GM19035 (cell line): ENCODE data around the gene C1QTNF12.

ENCODE experiments used
- ATAC-seq: cut with Tn5 transposase; IDR thresholded peaks from one replicate; pipeline ENCODE4 v1.9.1; 2021; ENCODE audit not compliant: unreplicated experiment

The C1QTNF12 gene

DNA sequence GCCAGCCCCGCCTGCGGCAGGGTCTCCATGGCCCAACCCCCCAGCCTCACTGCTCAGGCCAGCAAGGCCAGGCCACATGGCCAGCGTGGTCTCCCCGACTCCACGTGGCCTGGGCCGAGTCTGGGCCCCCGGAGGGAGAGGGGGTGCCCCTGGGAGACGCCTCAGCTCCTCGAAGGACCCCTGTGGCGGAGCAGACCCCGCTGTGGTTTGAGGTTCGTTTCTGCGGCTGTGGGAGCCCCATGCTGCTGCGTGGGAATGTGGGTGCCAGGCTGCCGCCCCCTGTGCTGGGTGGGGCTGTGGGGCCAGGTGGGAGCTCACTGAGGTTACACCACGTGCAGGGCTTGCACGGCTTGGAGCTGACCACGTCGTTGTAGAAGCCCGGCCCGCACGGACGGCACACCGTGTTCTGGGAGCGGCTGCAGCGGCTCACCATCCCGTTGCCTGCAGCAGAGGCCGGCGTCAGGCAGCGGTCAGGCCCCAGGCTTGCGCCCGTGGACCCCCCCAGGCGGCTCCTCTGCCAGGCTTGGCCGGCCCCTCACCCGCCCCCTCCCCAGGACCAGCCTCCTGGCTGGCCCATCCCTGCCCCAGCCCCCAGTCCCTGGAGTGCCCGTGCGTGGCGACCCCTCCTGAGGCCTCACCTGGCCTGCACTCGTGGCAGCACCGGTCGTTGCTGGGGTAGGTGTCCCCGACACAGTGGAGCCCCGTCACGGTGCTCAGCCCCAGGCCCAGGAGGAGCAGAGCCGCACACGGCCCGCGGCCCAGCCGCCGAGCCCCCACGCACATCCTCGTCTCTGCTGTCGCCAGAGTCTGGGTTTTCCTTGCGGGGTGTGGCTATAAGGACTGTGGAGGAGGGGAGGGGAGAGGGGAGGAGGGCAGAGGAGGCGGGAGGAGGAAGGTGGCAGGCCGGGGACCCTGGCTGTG is 32.9 kb downstream of the C1QTNF12 start, which contains the start of gene TNFRSF4:
TNFRSF4 (minus strand) TSS at position 809 of the 921 bp plus-strand sequence; CDS start at position 783, 26 bp downstream.
- no peak for ATAC-seq

DNA sequence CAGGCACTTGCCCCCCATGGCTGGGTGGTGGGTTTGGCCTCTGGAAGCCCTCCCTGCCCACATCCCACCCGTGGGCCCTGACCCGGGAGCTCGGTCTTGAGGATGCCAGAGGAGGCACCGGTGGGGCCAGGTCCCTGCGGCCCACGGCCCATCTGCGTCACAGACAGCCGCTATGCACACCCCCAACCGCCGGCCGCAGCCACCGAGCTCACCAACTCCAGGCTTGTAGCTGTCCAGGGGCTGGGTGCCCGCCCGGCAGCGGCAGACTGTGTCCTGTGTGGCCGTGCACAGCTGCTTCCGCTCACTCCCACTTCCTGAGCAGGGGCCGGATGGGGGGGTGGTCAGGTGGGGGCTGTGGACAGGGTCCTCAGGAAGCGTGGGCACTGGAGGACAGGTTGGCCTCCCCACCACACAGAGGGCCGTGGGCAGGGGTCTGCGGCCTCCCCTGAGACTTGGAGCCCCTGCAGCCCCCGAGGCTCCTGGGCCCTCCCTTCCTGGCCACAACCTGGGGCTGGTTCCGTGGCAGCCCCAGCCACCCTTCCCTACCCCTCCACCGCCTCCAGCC is 33.7 kb downstream of the C1QTNF12 start:
- ATAC-seq, result no peak

DNA sequence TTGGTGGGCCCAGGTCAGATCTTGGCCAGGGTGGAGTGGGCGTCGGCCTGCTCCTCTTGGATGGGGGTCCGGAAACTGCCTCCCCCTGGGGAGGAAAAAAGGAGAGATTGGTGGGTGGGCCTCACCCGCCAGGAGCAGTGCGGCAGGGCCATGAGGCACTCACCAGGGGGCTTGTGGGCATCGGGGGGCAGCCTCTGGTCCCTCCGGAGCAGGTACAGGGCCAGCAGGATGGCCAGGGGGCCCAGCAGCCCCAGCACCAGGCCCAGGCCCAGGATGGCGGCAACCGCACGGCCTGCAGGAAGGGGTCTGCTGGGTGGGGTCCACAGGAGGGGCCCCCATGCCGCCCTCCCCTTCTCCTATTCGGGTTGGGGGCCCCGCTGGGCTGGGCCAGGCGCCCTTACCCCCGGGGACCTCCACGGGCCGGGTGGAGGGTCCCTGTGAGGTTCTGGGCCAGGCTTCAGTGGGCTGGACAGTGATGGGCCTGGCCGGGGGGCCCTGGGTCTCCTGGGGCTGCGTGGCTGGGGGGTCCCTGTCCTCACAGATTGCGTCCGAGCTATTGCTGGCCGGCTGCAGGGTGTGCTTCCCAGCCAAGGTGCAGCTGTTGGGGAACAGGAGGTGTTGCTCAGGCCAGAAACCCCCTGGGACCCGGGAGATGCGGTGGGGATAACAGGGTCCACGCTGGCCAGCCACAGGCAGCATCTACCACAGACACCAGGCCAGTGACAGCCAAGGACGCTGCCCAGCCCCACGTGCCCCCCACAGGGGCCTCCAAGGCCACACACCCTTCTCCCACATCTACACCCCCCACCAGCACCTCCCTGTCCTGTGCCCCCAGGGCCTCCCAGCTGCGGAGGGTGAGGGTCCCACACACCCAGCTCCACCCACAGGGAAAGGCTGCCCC is 34.7 kb downstream of the C1QTNF12 start:
- no peak for ATAC-seq

DNA sequence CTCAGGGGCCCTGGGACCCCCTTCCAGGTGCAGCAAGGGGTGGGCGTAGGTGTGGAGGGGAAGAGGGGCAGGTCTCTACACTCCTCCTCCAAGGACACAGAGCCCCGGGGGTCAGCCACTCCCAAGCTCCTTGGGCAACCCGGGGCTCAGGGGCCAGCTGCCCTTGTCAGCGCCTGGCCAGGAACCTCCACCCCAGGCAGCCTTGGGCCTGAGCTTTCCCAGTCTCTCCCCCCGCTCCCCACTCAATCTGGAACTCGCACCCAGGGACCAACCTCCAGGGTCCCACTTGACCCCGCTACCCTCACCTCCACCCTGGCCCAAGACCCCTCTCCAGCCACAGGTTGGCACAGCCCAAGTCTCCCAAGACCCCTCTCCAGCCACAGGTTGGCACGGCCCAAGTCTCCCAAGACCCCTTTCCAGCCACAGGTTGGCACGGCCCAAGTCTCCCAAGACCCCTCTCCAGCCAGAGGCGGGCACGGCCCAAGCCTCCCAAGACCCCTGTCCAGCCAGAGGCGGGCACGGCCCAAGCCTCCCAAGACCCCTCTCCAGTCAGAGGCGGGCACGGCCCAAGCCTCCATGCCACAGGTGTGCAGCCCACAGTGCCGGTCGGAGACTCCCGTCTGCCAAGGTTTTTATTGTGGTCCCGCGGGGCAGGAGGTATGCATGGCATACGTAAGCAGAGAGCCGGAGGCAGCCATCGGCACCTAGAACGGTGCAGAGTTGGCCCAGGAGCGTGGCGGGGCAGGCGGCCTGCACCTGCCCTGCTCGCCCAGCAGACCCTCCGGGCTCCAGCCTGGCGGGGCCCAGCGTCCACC is 35.6 kb downstream of the C1QTNF12 start:
- ATAC-seq, result no peak

- ATAC-seq, result no peak
Measured at GRCh38 chr1:1208713-1209433, 37.6 kb downstream of the C1QTNF12 start.

GRCh38 chr1:1207571-1207892 is 39.0 kb downstream of the C1QTNF12 start:
- ATAC-seq, result no peak

GRCh38 chr1:1206966-1207531 is 39.5 kb downstream of the C1QTNF12 start:
- ATAC-seq, result no peak

DNA sequence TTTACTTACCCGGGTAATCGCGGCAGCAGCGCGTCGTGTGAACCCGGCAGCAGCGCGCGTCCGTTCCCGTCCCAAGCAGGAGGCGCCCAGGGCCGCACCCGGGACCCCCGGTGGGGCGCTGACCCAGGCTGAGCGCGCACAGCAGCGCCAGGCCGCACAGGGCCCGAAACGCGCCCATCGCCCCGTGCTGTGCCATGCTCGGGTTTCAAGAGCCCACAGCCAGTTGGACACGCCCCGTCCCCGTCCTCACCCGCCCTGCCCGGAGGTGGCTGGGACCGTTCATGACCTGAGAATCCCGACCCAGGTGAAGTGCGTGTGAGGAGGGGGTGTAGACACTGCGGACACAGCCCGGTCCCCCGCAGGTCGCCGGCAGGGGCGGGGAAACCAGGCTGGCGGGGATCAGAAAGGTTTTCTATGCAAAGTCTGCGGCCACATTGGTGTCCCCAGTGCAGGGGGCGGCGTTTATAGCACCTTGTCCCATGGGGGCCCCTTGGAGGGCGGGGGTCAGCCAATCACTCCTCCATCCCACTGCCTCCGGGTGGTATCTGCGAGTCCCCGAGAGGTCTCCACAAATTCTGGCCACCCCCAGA is 40.1 kb downstream of the C1QTNF12 start, which contains the start of gene TNFRSF18:
TNFRSF18 (minus strand) TSS at position 217 of the 590 bp plus-strand sequence; CDS start at position 196, 21 bp downstream.
- ATAC-seq, result no peak

DNA sequence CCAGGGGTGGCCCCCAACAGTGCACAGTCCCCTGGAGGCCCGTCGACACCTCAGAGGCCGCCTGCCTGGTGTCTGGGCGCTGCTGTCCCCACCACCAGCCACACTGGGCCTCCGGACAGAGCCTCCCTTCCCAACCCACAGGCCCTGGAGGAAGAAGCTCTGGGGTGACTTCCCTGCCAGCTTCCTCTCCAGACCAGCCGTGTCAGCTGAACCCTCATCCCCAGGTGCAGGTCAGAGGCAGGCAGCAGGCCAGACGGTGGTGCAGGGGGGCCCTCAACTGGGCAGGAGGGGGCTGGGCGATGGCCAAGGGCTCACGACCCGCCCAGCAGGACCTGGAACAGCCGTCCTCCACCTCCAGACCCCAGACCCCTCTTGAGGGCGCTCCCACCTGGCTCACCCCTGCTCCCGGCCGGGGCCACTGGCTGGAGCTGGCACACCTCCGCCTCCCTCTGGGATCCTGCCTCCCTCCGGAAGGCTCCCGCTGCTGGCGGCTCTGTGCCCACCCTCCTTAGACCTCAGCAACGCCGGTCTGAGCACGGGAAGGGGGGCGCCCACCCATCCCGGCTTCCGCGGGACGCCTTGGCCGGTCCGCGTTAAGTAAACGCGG is 40.6 kb downstream of the C1QTNF12 start:
- ATAC-seq, result no peak

DNA sequence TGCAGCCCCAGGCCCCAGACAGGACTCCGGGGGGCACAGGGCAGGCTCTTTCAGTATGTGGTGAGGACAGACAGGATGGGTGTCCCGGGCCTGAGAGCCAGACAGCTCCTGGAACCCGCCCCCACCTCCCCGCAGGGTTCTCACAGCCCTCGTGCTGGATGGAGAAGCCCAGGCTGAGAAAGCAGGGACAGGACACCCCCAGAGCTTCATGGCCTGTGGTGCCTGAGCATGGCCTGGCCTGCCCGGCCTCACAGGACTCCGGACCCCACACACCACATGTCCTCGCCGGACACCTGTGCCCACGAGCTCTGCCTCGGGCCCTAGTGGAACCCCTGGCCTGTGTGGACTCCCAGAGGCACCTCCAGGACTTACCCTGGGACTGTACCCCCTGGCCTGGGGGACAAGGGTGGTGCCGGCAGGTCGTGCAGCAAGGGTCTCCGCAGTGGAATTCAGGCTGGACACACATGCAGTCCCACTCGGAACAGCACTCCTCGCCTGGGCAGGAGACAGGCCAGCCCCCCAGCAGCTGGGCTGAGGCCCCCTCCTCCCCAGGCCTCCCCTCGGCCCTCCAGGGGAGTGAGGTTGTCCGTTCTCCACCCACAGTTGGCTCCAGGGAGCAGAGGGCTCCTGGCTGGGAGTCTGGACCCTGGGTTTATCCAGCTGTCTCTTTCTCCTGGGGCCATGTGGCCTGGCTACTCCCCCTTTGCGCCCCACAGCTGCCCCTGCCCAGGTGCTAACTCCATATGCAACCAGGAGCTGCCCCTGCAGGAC is 41.3 kb downstream of the C1QTNF12 start:
- no peak for ATAC-seq

DNA sequence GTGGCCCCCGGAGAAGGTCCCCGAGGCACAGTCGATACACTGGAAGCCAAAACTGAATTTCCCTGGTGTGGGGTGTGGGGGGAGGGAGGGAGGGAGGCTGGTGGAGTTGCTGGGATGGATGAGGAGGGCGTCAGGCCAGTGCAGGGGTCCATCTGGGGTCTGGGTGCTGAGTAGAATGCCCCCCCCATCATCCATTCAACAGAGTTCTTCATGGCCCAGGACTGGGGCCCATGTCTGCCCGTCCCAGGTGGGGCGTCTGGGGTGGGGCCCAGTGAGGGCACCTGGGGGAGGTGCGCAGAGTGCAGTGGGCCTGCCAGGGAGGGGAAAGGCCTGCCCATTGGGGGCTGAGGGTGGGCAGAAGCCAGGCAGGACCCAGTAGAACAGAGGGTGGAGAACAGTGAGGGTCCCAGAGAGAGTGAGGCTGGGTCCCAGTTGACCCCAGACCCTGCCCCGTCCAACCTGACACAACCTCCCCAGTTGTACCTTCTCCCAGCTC is 42.0 kb downstream of the C1QTNF12 start:
- no peak for ATAC-seq

GRCh38 chr1:1203561-1204424 is 42.7 kb downstream of the C1QTNF12 start:
- ATAC-seq, result no peak

DNA sequence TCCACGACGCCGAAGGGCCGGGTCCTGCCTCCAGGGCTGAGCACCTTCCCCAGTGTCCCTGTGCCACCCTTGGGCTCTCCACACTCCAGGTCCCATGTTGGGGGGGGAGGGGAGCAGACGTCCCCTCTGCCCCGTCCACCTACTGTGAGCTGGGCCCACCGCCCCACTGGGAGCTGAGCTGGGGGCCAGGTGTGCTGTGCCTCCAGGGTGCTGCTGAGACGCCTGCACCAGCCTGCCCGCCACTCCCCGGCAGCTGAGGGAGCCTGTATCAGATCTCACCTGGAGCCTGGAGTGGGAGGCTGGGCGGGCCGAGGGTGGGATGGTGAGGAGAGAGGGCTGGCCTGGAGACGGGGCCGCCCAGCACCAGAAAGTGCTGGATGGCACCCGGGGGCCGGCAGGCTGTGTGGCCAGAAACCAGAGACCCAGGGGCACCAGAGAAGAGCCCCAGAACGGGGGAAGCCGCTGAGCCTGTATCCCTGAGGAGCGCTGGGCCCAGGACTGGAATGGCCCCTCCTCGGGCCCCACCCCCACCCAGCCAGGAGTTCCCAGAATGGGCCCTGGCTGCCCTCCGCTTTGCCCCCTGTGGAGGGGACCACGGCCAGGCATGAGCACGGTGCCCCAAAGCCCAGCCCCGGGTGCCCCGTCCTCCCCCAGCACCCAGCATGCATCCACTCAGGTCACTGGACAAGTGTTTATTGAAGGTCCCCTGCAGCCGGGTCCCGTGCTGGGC is 43.5 kb downstream of the C1QTNF12 start:
- no peak for ATAC-seq

DNA sequence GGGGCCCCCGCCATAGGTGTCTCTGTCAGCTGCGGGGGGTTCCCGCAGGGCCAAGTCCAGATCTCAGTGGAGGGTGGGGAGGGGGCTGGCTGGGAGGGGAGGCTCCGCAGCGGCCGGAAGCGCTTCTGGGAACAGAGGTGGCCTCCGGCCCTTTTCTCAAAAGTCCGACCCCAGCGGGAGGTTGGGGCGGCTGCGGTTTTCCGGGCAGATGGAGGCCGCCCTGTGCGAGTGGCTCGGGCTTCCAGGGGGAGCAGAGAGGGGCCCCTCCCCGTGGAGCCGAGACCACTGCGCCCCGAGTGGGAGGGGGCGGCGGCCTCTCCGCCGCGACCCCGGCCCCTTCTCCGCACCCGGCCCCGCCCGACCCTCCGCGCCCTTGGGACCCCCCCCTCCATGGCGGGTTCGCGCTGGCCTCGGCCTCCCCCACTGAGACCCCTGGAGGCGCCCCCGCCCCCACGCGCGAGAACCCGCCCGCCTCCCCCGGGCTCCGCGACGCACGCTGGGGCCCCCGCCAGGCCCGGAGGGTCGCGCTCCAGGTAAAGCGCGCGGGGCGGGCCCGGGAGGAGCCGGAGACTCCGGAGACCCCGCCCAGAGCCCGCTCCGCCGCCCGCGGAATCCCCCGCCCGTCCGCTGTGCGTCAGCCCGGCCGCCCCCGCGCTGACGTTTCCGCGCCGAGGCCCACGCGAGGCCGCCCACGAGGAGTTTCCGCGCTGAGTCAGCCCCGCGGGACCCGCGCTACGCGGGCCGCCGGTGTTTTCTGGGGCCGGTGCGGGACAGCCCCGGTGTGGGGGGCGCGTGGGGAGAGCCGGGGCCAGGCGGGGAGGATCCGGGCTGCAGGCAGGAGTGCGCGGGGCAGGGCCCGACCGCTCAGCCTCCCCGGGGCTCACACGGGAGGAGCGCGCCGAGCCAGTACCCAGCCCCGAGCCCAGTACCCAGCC is 45.4 kb downstream of the C1QTNF12 start:
- no peak for ATAC-seq
